Endothelial cell (in vitro differentiated cells): ENCODE data around the gene FHOD3. TPM values are rescaled to one million over a fixed set of nuclear protein-coding genes. Genes with fewer than 3 reads are reported as not detected.

Experiments
- DNase-seq: peaks from one replicate; pipeline ENCODE4 v3.0.0; 2021; ENCODE audit warnings: low spot score
- H3K27ac Mint-ChIP-seq: one replicate; pipeline ENCODE4 v1.8.0; 2021; ENCODE audit warnings: mixed read lengths, inconsistent platforms; ENCODE audit not compliant: unreplicated experiment
- H3K27me3 Mint-ChIP-seq: one replicate; pipeline ENCODE4 v1.8.0; 2021; ENCODE audit warnings: mild to moderate bottlenecking, moderate library complexity, mixed read lengths, inconsistent platforms; ENCODE audit not compliant: unreplicated experiment
- H3K36me3 Mint-ChIP-seq: one replicate; pipeline ENCODE4 v1.8.0; 2021; ENCODE audit warnings: mild to moderate bottlenecking, low read depth, mixed read lengths, inconsistent platforms; ENCODE audit not compliant: unreplicated experiment
- H3K4me1 Mint-ChIP-seq: one replicate; pipeline ENCODE4 v1.8.0; 2021; ENCODE audit warnings: mild to moderate bottlenecking, mixed read lengths, inconsistent platforms; ENCODE audit not compliant: unreplicated experiment
- H3K4me3 Mint-ChIP-seq: one replicate; pipeline ENCODE4 v1.8.0; 2021; ENCODE audit warnings: mild to moderate bottlenecking, mixed read lengths, inconsistent platforms; ENCODE audit not compliant: unreplicated experiment
- H3K9me3 Mint-ChIP-seq: one replicate; pipeline ENCODE4 v1.8.0; 2021; ENCODE audit warnings: mixed read lengths, inconsistent platforms; ENCODE audit not compliant: unreplicated experiment
- total RNA-seq: library from RNA; stranded (reverse); fragmentation: NEBNext Ultra II Directional; extraction: Animal tissue kit (Norgen Biotek cat#: 25700); gene quantifications from one replicate; pipeline ENCODE4 v1.2.1, GENCODE V29; 2021; ENCODE audit not compliant: unreplicated experiment
- TF ChIP-seq, protein P1 (sequence below): fragments of 200-600 bp; sonication (generic); IDR thresholded peaks from one replicate; pipeline ENCODE4 v1.5.0; 2021; ENCODE audit warnings: antibody characterized with exemption; ENCODE audit not compliant: unreplicated experiment

Gene FHOD3
- total RNA-seq, 1 donor from 2014 or later, result 0.67 TPM

DNA sequence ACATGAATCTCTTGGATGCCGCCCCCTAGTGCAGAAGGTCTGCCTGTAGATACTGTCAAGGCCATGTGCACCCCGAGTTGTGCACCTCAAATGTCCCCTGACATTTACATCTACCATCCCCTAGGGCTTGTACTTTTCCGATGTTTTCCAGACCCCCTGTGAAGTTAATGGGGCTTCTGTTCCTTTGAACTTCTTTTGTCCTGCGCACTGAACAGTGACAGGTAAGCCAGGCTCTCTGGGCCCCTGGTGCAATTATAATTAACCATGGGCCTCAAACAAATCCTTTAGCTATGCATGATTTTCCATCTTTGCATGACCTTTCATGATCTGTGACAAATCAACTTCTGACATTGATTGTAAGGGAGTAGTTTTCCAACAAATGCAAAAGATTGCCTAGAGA is 158.4 kb downstream of the FHOD3 start:
- H3K27ac Mint-ChIP-seq, result no peak overlapping the region
- DNase-seq, result no peak
- TF ChIP-seq, protein P1, sequence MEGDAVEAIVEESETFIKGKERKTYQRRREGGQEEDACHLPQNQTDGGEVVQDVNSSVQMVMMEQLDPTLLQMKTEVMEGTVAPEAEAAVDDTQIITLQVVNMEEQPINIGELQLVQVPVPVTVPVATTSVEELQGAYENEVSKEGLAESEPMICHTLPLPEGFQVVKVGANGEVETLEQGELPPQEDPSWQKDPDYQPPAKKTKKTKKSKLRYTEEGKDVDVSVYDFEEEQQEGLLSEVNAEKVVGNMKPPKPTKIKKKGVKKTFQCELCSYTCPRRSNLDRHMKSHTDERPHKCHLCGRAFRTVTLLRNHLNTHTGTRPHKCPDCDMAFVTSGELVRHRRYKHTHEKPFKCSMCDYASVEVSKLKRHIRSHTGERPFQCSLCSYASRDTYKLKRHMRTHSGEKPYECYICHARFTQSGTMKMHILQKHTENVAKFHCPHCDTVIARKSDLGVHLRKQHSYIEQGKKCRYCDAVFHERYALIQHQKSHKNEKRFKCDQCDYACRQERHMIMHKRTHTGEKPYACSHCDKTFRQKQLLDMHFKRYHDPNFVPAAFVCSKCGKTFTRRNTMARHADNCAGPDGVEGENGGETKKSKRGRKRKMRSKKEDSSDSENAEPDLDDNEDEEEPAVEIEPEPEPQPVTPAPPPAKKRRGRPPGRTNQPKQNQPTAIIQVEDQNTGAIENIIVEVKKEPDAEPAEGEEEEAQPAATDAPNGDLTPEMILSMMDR, result no peak
- H3K9me3 Mint-ChIP-seq, result no peaks in the 10 kb centered on the region
- H3K4me1 Mint-ChIP-seq, result peaks cover 28% of the 10 kb centered on the region
- no peaks in the 10 kb centered on the region for H3K27me3 Mint-ChIP-seq
- no peak overlapping the region for H3K4me3 Mint-ChIP-seq
- H3K36me3 Mint-ChIP-seq, result no peaks in the 10 kb centered on the region

DNA sequence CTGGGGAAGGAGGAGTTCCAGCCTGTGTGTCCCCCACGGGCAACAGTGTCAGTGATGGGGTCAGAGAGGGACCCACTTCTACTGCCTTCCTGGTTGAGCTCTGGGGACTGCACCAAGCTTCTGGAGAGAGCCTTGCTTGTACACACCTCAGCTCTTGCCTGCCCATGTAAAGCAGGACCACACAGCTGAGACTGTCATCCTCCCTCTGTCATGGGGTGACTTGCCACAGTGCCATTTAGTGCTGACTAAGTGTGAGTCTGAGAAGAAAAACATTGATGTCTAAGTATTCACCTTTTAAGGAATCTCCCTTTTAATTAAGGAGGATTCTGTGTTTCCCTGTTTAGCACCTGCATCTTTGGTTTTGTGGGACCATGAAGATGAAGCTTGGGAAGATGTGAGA is 159.1 kb downstream of the FHOD3 start:
- Mint-ChIP-seq H3K27me3 (no peaks in the 10 kb centered on the region), H3K4me3 (no peak overlapping the region), H3K9me3 (no peaks in the 10 kb centered on the region), H3K36me3 (no peaks in the 10 kb centered on the region), H3K4me1 (peaks cover 31% of the 10 kb centered on the region), H3K27ac (no peak overlapping the region)
- TF ChIP-seq, protein P1, result no peak
- DNase-seq, result no peak

DNA sequence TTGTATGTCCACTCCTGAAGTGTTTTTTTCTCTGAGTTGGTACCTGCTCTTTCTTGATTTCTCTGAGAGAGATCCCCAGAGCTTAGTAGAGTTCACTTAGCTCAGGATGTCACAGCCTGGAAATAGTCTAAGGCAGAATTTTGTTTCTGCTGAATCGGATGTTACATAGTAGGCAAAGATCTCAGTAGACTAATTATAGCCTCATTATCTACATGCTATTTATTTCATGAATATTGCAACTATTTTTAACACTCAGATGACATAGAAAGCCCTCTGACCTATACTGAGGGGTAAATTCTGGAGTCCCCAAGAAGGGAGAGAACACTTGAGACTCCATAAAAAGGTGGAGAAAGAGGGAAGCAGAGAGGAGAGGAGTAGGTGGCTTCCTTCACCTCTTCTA is 160.2 kb downstream of the FHOD3 start:
- no peaks in the 10 kb centered on the region for H3K9me3 Mint-ChIP-seq
- peaks cover 31% of the 10 kb centered on the region for H3K4me1 Mint-ChIP-seq
- no peak for DNase-seq
- no peaks in the 10 kb centered on the region for H3K27me3 Mint-ChIP-seq
- TF ChIP-seq, protein P1, result no peak
- peak overlapping the region; percentile 24 for H3K27ac Mint-ChIP-seq
- H3K36me3 Mint-ChIP-seq, result no peaks in the 10 kb centered on the region
- peak overlapping the region; percentile 69 for H3K4me3 Mint-ChIP-seq

DNA sequence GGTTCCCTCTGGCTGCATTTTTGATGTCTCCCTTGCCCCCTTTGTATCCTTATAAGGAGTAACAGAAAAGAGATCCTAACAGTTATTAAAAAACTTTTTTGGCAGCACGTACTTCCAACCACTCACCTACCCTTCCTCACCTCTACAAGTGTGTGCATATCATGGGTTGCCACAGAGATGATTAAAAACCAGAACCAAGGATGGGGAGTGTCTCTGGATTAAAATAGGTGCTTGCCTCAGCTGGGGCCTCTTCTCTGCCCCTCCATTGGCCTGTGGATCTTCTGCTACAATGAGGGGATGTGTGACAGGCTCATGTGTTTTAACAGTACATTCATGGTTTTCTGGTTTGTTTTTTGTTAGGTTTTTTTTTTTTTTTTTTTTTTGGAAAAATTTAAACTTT is 160.8 kb downstream of the FHOD3 start:
- Mint-ChIP-seq H3K4me3 (peak overlapping the region; percentile 69), H3K9me3 (no peaks in the 10 kb centered on the region), H3K27ac (no peak overlapping the region), H3K27me3 (no peaks in the 10 kb centered on the region), H3K4me1 (peaks cover 31% of the 10 kb centered on the region), H3K36me3 (no peaks in the 10 kb centered on the region)
- no peak for DNase-seq
- TF ChIP-seq, protein P1, result no peak

DNA sequence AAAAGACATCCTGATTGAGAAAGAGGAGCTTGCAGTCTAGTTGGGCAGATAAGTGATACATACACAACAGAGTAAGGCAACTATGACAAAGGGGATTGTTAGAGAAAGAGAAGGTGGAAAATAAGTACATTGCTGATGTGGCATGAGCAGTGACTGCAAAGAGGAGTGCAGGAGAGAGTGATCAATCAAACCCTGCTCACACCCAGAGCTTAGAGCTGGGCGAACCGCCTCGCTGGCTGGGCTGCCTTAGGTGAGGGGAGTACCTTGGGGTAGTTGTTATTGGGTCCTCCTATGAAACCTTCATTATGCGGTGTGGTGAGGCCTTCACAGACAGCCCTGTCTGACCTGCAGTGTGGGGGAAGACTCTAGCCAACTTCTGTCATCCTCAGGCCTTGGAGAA is 161.7 kb downstream of the FHOD3 start:
- H3K4me1 Mint-ChIP-seq, result peaks cover 31% of the 10 kb centered on the region
- H3K4me3 Mint-ChIP-seq, result no peak overlapping the region
- no peak overlapping the region for H3K27ac Mint-ChIP-seq
- H3K36me3 Mint-ChIP-seq, result no peaks in the 10 kb centered on the region
- TF ChIP-seq, protein P1, result no peak
- no peaks in the 10 kb centered on the region for H3K27me3 Mint-ChIP-seq
- DNase-seq, result no peak
- no peaks in the 10 kb centered on the region for H3K9me3 Mint-ChIP-seq
